ENCODE data around the gene MRPL40.

GRCh38 chr22:19454156-19454555, 21.8 kb downstream of the MRPL40 start:
- TF ChIP-seq EZH2 (IDR thresholded peaks at IDR 0.05; ENCODE audit: low read length, missing control alignments) (no peak), CTCF (conservative IDR thresholded peaks at IDR 0.05 in 1 of 2, IDR thresholded peaks at IDR 0.05 in 1 of 2; ENCODE audit: low read depth in 1 of 2, low read length in 2 of 2) (no peak)
